K562 (cell line): Measurements from ENCODE around the gene CTDSPL. TPM values are rescaled to one million over a fixed set of nuclear protein-coding genes. Genes with fewer than 3 reads are reported as not detected.

Experiments used
- ATF3 ChIP-seq, 2 experiments: fragments of 450-650 bp in 1 of 2; sonication (generic) in 1 of 2; formaldehyde crosslinking in 1 of 2; IDR thresholded peaks in 1 of 2; conservative IDR thresholded peaks in 1 of 2; 2 replicates each; pipeline versions ENCODE4 v1.6.1 to v1.8.1; 2016 to 2023; ENCODE audit warnings: mild to moderate bottlenecking in 2 of 2, moderate library complexity in 2 of 2, inconsistent platforms in 1 of 2, missing genetic modification reagents in 1 of 2
- CEBPG ChIP-seq, 3 experiments: fragments of 200-800 bp in 1 of 3; sonication (Bioruptor generic) in 1 of 3; sonication (generic) in 1 of 3; formaldehyde crosslinking in 1 of 3; IDR thresholded peaks in 2 of 3; conservative IDR thresholded peaks in 1 of 3; 2 replicates each; pipeline versions ENCODE4 v1.6.1 to v1.8.0; 2016 to 2022; ENCODE audit warnings: missing compliant biosample characterization in 2 of 3, missing genetic modification characterization in 2 of 3, mild to moderate bottlenecking in 1 of 3, missing genetic modification reagents in 1 of 3
- CREB5 ChIP-seq: fragments of 250-450 bp; sonication (Bioruptor Pico); IDR thresholded peaks from 2 replicates; pipeline ENCODE4 v1.5.0; 2020; ENCODE audit warnings: mild to moderate bottlenecking
- FOXA3 ChIP-seq, 2 experiments: fragments of 450-650 bp in 1 of 2; sonication (generic) in 1 of 2; formaldehyde crosslinking; IDR thresholded peaks in 1 of 2; conservative IDR thresholded peaks in 1 of 2; 2 replicates each; pipeline versions ENCODE4 v1.4.0 to v1.8.0; 2020 to 2022; ENCODE audit warnings: mild to moderate bottlenecking in 2 of 2, missing genetic modification reagents in 1 of 2
- FOXJ2 ChIP-seq: fragments of 200-800 bp; sonication (Bioruptor generic); IDR thresholded peaks from 2 replicates; pipeline ENCODE4 v1.6.1; 2016; ENCODE audit warnings: missing genetic modification characterization, missing compliant biosample characterization
- GABPB1 ChIP-seq: sonication (generic); formaldehyde crosslinking; IDR thresholded peaks from 2 replicates; pipeline ENCODE4 v1.8.0; 2022; ENCODE audit warnings: mild to moderate bottlenecking, missing genetic modification reagents
- KDM1A ChIP-seq, 2 experiments: fragments of 450-650 bp; IDR thresholded peaks; 2 replicates each; pipeline ENCODE4 v1.6.1; 2016; ENCODE audit warnings: mild to moderate bottlenecking in 2 of 2
- MTF1 ChIP-seq: fragments of 250-450 bp; sonication (Bioruptor Pico); IDR thresholded peaks from 2 replicates; pipeline ENCODE4 v1.9.0; 2021; ENCODE audit warnings: moderate library complexity, mild to moderate bottlenecking, inconsistent platforms, borderline replicate concordance
- NCOA4 ChIP-seq: fragments of 450-650 bp; IDR thresholded peaks from 2 replicates; pipeline ENCODE4 v1.6.1; 2018; ENCODE audit warnings: mild to moderate bottlenecking; ENCODE audit not compliant: partially characterized antibody
- NFE2L1 ChIP-seq: fragments of 450-650 bp; IDR thresholded peaks from 2 replicates; pipeline ENCODE4 v1.6.1; 2016; ENCODE audit warnings: missing genetic modification characterization, low read depth, mild to moderate bottlenecking, missing compliant biosample characterization, moderate library complexity, borderline replicate concordance
- NR2C1 ChIP-seq, 2 experiments: fragments of 450-650 bp; IDR thresholded peaks; 2 replicates each; pipeline ENCODE4 v1.6.1; 2017; ENCODE audit warnings: mild to moderate bottlenecking in 2 of 2, antibody characterized with exemption in 1 of 2, inconsistent platforms in 1 of 2, missing compliant biosample characterization in 1 of 2, missing genetic modification characterization in 1 of 2
- NR2F6 ChIP-seq: fragments of 450-650 bp; formaldehyde crosslinking; IDR thresholded peaks from 2 replicates; pipeline ENCODE4 v1.4.0; 2020; ENCODE audit warnings: mild to moderate bottlenecking
- PBX2 ChIP-seq, 2 experiments: IDR thresholded peaks in 1 of 2; conservative IDR thresholded peaks in 1 of 2; 2 replicates each; pipeline ENCODE4 v1.6.1; 2016; ENCODE audit warnings: low read depth in 2 of 2, mild to moderate bottlenecking in 1 of 2, missing compliant biosample characterization in 1 of 2, missing genetic modification characterization in 1 of 2, moderate library complexity in 1 of 2
- RBM34 ChIP-seq: fragments of 200-400 bp; formaldehyde crosslinking; IDR thresholded peaks from 2 replicates; pipeline ENCODE4 v1.6.1; 2018; ENCODE audit warnings: low read length, borderline replicate concordance; ENCODE audit not compliant: insufficient read depth
- SNRNP70 ChIP-seq: fragments of 200-400 bp; formaldehyde crosslinking; optimal IDR thresholded peaks from 2 replicates; pipeline ENCODE3; 2017; ENCODE audit warnings: low read depth, low read length
- SOX6 ChIP-seq: fragments of 450-650 bp; IDR thresholded peaks from 2 replicates; pipeline ENCODE4 v1.6.1; 2014; ENCODE audit warnings: mild to moderate bottlenecking
- STAT5A ChIP-seq: IDR thresholded peaks from 2 replicates; pipeline ENCODE4 v1.6.1; 2012; ENCODE audit warnings: low read length, inconsistent platforms, borderline replicate concordance
- TRIM28 ChIP-seq: fragments of 450-650 bp; IDR thresholded peaks from 2 replicates; pipeline ENCODE4 v1.6.1; 2017
- U2AF1 ChIP-seq: fragments of 200-400 bp; formaldehyde crosslinking; optimal IDR thresholded peaks from 2 replicates; pipeline ENCODE3; 2017; ENCODE audit warnings: mild to moderate bottlenecking, low read depth, low read length, moderate library complexity
- ZBTB7A ChIP-seq: IDR thresholded peaks from 2 replicates; pipeline ENCODE4 v1.6.1; 2011; ENCODE audit warnings: low read depth, mild to moderate bottlenecking, low read length, moderate library complexity, borderline replicate concordance; ENCODE audit not compliant: control insufficient read depth
- ZEB2 ChIP-seq: fragments of 450-650 bp; IDR thresholded peaks from 2 replicates; pipeline ENCODE4 v1.6.1; 2016
- ZNF347 ChIP-seq: fragments of 450-650 bp; formaldehyde crosslinking; IDR thresholded peaks from 2 replicates; pipeline ENCODE4 v1.4.0; 2020; ENCODE audit warnings: low read depth, mild to moderate bottlenecking, moderate library complexity
- ZNF507 ChIP-seq: conservative IDR thresholded peaks from 2 replicates; pipeline ENCODE4 v1.6.1; 2017; ENCODE audit warnings: missing genetic modification characterization, missing compliant biosample characterization
- ZSCAN32 ChIP-seq: fragments of 450-650 bp; formaldehyde crosslinking; IDR thresholded peaks from 2 replicates; pipeline ENCODE4 v1.4.0; 2020; ENCODE audit warnings: mild to moderate bottlenecking, moderate library complexity
- polyA plus RNA-seq, 8 experiments: library from polyadenylated mRNA; depleted of rRNA in 4 of 8; stranded (reverse) in 5 of 8; unstranded in 3 of 8; fragments of >200 nt; fragmentation: Nextera tagmentation in 2 of 8; fragmentation: Illumina TruSeq in 1 of 8; extraction: Ambion mirVana in 2 of 8; extraction: Trizol in 1 of 8; gene quantifications; 2 replicates each; pipeline versions ENCODE4 v1.2.1 to v1.2.3, GENCODE V29; 2011 to 2014; ENCODE audit warnings: inconsistent platforms in 1 of 8, missing spikeins in 1 of 8
- total RNA-seq, 7 experiments: library from RNA; depleted of rRNA in 6 of 7; stranded (reverse); fragments of >200 nt in 6 of 7; fragmentation: Illumina TruSeq in 2 of 7; extraction: Trizol in 2 of 7; gene quantifications; 2 replicates each; pipeline versions ENCODE4 v1.2.1 to v1.2.3, GENCODE V29; 2011 to 2021; ENCODE audit warnings: low replicate concordance in 1 of 7

Gene CTDSPL
- total and polyA plus RNA-seq, 9 of the 15 experiments (the other 6 are each of a cell fraction or from before 2014, with no cell fraction given): 5.1 to 19.3 (median 11.3) TPM

- TF ChIP-seq PBX2 (CRISPR knock-in tag; IDR thresholded peaks at IDR 0.05; ENCODE audit: low read depth) (no peak), PBX2 (tag; conservative IDR thresholded peaks at IDR 0.05; ENCODE audit: low read depth) (no peak), ZNF507 (no peak), SNRNP70 (no peak), FOXA3 (CRISPR knock-in tag; conservative IDR thresholded peaks at IDR 0.05 in 1 of 2, IDR thresholded peaks at IDR 0.05 in 1 of 2) (0 out of 4 replicates have a peak, but pooled peaks of 1 of the 2 experiments have one; percentile 14), ZEB2 (no peak), U2AF1 (no peak), NR2F6 (no peak), NCOA4 (no peak), MTF1 (CRISPR knock-in tag) (no peak), NFE2L1 (tag) (no peak), ZBTB7A (peak; percentile 53; the same call in 1 of the 2 replicates), FOXJ2 (tag) (no peak), ZNF347 (no peak), KDM1A (IDR thresholded peaks at IDR 0.05) (no peak), SOX6 (no peak), NR2C1 (IDR thresholded peaks at IDR 0.05) (no peak), NR2C1 (tag; IDR thresholded peaks at IDR 0.05) (no peak), CREB5 (CRISPR knock-in tag) (no peak), STAT5A (no peak), ZSCAN32 (CRISPR knock-in tag) (no peak), ATF3 (IDR thresholded peaks at IDR 0.05) (no peak), ATF3 (CRISPR knock-in tag; conservative IDR thresholded peaks at IDR 0.05) (no peak), TRIM28 (no peak), CEBPG (CRISPR knock-in tag; IDR thresholded peaks at IDR 0.05) (no peak), CEBPG (tag; conservative IDR thresholded peaks at IDR 0.05 in 1 of 2, IDR thresholded peaks at IDR 0.05 in 1 of 2) (no peak), GABPB1 (CRISPR knock-in tag) (no peak), RBM34 (no peak)
Measured at GRCh38 chr3:38003371-38003816, 141.7 kb downstream of the CTDSPL start (continued).
